ENCODE results near the gene ITIH3.

GRCh38 chr3:52829906-52830463, 35.4 kb downstream of the ITIH3 start:
- TF ChIP-seq EZH2 (IDR thresholded peaks at IDR 0.05) = no peak
- TF ChIP-seq, protein P1, sequence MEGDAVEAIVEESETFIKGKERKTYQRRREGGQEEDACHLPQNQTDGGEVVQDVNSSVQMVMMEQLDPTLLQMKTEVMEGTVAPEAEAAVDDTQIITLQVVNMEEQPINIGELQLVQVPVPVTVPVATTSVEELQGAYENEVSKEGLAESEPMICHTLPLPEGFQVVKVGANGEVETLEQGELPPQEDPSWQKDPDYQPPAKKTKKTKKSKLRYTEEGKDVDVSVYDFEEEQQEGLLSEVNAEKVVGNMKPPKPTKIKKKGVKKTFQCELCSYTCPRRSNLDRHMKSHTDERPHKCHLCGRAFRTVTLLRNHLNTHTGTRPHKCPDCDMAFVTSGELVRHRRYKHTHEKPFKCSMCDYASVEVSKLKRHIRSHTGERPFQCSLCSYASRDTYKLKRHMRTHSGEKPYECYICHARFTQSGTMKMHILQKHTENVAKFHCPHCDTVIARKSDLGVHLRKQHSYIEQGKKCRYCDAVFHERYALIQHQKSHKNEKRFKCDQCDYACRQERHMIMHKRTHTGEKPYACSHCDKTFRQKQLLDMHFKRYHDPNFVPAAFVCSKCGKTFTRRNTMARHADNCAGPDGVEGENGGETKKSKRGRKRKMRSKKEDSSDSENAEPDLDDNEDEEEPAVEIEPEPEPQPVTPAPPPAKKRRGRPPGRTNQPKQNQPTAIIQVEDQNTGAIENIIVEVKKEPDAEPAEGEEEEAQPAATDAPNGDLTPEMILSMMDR (IDR thresholded peaks at IDR 0.05) = no peak

All from neural progenitor cell (in vitro differentiated cells).